ENCODE data around the gene PTPRJ.

Gene PTPRJ

DNA sequence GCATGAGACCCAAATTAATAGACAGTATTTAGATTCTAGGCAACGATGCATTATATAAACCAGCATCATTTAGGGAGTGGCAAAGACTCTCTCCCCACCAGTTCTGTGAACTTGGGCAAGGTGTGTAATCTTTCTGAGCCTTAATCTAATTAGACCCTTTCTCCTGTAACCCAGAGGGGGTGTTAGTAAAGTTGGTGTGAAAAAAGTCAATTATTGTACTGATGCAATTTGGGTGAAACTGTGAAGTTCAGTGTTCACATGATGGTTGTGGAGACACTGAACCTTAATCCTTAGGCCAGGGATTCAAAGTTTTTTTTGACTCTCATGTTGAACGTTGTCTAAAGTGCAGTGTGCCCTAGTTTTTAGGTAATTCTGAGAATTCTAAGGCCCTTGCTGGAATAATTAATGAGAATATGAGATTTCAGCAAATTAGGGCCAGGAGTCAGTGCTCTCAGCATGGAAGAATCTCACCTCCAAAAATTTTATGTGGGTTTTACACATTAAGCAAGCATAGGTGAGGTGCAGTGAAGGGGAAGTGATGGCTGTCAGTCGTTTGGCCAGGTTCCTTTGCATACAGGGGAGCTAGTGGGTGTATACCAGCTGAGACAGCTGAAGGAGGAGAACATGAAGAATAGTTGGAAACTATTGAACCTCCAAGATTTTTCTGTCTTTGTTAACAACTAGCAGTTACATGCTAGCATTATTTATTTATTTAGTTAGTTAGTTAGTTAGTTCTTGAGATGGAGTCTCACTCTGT lies 94.2 kb downstream of the PTPRJ start:
- no peak for DNase-seq

DNA sequence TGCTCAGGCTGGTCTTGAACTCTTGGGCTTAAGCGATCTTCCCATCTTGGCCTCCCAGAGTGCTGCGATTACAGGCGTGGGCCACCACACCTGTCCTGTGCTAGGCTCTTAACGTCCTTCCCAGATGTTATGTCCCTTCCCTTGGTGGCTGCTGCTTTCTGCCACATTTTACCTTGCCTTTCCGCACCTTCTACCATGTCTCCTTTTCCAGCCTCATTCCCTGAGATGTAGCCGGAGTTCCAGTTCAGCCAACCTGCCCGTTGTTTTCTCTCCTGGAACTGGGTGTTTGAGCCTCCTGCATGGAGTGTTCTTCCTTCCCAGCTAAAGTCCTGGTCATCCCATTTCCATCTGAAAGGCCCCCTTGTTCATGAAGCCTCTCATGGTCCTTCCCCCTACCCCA lies 95.3 kb downstream of the PTPRJ start:
- DNase-seq: no peak

DNA sequence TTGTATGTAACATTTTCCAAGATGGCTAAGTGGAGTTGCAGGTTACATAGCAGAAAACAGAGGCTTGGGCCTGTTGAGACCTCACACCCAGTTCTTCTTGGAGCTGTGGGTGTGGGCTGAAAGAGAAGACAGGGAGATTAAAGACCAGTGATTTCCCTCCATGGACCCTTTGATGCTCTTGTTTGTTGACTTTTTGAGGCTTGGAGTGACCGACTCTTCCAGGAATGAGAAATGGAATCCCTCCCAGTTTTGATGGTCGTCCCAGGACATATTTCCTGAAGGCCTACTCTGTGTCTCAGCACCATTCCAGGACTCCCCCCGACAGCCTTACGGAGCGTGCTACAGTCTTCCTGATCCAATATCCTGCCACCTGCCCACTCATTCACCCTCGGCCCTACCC lies 96.9 kb downstream of the PTPRJ start:
- no peak for DNase-seq

DNA sequence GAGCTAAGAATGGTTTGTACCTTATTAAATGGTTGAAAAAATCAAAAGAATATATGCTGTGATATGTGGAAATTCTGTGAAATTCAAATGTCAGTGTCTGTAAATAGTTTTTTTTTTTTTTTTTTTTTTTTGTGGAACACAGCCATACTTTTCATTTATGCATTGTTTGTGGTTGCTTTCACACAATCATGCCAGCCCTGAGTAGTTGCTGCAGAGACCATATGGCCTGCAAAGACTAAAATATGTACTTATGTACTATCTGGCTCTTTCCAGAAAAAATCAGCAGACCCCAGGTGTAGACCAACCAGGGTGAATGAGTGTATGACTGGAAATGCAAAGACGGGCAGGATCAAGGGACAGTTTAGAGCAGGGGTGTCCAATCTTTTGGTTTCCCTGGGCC lies 98.3 kb downstream of the PTPRJ start:
- no peak for DNase-seq

DNA sequence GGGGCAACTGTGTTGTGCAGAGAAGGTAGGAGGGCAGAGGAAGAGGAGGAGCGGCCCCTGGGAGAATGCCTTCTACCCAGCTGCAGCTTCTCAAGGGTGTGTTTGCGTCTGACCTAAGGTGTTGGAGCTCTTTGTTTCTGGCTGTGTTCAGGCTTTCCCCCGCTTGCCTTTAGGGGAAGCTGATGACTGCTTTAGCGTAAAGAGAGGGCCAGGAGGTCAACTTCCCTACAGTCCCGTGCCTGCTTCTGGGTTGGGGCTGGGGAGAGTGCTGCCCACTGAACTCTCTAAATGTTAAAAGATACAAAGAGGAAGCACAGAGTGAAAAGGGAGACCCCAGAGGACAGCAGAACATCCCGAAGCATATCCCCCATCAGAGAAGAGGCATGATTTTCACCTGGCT lies 99.2 kb downstream of the PTPRJ start:
- DNase-seq: no peak

DNA sequence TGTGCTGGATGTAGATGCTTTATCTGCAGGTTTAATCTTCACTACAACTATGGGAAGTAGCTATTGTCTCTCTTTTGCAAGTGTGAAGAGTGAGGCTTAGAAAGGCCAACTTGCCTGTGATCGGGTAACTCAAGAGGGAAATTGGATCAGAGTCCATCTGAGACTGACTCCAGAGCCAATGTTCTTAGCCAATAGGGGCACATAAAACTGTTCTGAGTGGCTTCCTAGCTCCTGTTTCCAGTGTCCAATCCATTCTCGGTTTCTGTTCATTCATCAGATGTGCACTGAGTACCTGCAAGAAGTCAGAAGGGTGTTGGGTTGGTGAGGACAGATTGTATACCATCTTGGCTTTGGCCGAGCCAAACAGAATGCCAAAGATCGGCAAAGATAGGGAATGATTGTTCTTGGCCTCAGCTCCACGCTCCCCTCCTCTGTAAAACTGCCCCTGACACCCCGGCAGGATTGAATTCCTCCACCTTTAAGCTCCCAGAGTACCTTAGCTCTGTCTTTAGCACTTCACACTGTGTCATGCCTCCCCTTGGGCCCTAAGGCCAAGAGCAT lies 100.0 kb downstream of the PTPRJ start:
- DNase-seq: no peak

DNA sequence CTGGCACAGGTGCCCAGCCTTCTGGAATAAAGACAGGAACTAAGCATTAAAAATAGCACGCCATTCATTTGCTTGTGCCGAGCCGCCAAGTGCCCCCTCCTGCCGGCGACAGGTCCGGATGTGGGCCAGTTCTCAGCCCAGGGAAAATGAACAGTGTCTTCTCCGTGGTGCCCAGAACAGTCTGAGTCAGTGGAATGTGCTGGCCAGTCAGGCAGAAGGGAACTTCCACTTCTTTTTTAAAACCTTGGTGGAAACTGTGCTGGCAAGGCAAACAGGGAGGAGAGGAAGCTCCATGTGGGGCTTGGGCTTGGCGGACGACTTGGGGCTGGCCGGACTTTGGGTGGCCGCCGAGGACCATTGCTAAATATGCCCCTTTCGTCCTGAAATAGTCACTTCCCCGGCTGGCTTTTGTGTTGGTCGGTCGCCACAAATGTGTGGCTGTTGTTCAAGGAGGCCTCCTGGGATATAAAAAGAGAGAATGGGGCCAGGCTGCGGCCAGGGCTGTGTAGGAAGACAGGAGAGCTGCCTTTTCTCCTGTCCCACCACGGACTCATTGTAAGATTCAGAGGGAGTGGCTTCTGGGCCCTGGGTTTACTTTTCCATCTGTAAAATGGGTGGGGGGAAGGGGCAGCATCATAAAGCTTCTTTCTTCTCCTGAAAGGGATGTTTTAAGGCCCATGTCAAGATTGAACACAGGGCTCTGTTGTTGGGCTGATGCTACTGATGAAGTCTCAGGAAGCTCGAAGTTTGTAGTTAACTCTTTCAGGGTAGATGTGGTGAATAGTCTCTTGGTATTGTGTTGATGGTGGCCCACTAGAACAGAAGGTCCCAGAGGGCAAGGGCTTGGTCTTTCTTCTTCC lies 101.0 kb downstream of the PTPRJ start:
- peak; percentile 78 for DNase-seq

DNA sequence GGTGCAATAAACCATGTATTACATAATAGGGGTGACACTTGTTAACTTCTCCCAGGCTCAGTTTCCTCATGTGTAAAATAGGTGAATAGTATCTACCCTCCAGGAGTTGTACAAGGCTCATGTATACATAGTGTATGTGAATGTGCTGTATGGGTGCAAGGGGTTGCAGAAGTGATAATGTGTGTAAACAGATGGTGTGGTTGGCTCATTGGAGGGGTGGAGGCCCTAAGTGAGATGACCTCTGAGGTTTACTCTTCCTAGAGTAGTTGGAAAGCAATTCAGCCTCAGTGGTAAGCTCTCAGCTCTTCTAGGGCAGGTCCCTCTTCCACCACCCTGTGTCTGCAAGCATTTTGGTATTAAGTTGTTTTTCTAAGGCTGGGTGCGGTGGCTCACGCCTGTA lies 102.4 kb downstream of the PTPRJ start:
- DNase-seq: no peak

DNA sequence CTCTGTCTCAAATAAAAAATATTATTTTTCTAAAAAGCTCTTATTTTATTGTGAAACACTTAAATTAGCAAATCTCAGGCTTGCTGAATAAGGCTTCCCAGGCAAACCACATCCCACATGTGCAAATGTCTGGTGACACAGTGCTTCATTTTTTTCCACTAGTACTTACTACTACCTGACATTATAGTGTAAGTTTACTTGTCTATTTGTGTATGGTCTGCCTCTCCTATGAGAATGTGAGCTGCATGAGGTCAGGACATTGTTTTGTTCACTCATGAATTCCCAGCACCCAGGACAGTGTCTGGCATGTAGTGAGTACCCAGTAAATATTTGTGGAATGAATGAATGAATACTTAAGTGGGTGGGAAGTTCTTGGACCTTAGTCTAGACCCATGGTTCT lies 103.1 kb downstream of the PTPRJ start:
- DNase-seq: no peak

DNA sequence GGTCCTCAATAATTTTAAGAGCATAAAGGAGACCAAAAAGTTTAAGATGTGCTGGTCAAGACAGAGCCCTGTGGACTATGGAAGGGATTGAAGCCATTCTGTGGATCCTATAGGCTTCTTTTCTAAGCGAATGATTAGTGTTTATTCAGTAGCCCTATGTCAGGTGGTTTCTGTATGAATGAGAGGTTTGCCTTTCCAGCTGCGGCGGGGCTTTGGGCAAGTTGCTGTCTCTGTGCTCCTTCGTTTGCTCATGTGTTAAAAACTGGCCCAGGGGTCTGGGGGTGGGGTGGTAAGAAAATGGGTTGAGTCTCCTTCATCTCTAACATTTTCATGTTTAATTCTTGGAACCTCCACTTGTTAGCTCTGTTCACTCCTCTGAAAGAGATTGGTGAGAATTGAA lies 105.3 kb downstream of the PTPRJ start:
- no peak for DNase-seq

DNA sequence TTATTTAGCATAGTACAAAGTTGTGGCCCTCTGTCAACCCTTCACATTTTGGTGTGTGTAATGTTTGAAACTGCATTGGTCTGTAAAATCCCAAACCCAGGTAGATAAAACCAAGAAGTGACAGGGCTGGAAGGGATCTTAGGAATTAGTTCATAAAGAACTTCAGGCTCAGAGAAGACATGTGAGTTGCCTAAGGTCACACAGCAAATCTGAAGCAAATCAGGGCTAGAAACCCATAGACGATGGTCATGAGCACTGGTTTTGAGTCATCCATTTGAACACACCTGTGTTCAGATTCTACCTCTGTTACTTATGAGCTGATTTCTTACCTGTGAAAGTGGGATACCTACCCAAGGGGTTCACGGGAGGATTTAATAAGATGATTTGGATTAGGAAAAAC lies 107.1 kb downstream of the PTPRJ start:
- DNase-seq: no peak

DNA sequence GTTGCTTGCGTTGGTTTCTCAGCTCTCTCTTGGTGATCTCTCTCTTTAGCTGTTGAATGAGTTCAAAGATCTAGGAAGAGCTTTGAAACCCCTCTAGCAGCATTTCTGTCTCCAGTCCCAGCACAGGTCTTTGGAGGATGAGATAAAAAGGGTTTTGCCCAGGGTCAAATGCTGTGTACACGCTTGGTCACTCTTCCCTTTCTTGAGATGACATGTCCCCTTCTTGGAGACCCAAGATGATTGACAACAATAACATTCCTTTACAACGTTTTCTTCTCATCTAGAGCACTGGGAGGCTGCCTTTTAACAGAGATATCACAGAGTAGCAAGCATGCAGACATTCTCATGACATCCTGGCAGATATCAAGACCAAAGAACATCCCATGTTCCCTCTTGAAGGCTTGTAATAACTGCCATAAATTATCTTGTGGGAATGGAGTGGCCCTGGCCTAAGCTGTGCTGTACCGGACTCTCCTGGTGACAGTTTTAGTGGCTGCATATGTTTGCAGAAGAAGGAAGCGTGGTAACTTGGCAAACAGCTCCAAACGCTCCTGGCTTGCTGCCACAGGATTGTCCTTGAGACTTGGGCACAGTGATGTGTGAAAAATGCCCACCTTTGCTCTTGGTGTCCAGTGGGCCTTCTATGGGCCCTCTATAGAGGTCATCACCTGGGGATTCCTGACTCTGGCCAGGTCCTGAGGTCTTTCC lies 107.8 kb downstream of the PTPRJ start:
- no peak for DNase-seq

DNA sequence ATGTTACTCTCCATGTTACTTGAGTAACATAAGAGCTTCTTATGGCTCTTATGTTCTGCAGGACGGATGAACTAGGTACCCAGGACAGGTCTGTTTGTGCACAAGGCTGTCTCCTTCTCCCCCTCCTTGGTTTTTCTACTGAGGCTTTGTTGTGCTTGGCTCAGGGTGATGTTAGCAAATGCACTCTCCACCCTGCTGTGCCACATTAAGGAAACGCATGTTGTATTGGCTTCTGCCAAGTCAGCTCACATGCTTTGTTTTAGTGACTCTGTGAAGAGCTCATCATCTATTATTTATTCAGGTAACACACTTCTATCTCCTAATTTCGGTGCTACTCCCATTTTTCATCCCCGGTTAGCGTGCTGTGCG lies 108.3 kb downstream of the PTPRJ start:
- DNase-seq: no peak

DNA sequence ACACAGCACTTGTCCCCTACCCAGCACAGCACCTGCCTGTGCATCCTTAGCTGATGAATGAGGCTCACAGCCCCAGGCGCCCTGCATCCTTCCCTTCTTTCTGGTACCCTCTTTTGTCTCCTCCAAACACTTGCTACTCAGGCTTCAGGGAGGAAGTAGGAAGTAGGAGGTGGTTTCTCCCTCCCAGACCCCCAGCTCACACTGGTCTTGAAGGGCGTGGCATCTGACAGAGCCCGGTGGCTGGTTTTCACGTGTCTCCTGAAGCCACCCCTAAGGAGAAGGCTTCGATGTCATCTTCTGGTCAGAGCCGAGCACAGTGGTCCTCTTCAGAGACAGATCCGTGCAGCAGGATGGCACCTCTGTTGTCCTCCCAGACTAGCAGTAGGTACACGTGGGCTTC lies 109.8 kb downstream of the PTPRJ start:
- no peak for DNase-seq

DNA sequence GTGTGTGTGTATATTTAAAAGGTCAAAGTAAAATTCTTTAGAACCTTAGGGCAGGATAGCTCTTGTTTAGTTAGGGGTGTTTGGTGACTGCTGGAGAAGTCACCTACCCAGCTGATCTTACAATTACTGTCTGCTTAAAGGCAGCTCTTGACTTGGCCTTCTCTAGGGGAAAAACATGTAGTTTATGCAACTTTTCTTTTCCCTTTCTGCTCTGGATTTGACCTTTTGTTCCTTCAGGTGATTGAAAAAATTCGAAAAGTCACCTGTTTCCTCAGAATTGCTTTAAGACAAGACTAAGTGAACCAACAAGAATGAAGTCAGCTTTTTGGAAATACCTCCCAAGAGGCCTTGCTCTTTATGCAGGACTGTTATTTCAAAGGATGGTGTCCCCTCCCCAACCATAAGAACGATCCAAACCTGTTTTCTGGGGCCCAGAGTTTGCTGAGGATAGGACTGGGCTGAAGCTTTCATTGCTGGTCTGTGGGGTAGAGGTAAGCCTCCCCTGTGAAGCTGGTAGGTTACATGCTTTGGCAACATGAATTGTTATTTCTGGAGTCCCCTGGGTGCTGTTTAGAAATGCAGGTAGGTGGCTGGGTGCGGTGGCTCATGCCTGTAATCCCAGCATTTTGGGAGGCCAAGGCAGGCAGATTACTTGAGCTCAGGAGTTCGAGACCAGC lies 111.2 kb downstream of the PTPRJ start:
- DNase-seq: no peak

DNA sequence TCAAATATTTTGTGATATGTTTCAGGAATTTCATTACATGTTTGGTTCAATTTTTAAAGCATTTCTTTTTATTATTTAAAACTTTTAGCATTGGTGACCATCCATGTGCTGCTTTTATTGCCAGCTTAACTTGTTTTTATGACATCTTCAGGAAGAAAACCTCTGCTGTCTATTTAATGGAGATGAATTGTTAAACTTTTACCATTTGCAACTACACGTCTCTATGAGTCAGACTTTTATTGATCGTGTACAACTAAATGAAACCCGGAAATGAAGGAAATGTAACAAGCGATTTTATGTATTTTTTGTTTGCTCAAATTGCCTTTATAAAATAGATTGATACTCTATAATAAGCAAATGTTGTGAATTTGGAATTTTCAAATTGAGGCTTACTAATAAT lies 113.0 kb downstream of the PTPRJ start:
- DNase-seq: no peak

DNA sequence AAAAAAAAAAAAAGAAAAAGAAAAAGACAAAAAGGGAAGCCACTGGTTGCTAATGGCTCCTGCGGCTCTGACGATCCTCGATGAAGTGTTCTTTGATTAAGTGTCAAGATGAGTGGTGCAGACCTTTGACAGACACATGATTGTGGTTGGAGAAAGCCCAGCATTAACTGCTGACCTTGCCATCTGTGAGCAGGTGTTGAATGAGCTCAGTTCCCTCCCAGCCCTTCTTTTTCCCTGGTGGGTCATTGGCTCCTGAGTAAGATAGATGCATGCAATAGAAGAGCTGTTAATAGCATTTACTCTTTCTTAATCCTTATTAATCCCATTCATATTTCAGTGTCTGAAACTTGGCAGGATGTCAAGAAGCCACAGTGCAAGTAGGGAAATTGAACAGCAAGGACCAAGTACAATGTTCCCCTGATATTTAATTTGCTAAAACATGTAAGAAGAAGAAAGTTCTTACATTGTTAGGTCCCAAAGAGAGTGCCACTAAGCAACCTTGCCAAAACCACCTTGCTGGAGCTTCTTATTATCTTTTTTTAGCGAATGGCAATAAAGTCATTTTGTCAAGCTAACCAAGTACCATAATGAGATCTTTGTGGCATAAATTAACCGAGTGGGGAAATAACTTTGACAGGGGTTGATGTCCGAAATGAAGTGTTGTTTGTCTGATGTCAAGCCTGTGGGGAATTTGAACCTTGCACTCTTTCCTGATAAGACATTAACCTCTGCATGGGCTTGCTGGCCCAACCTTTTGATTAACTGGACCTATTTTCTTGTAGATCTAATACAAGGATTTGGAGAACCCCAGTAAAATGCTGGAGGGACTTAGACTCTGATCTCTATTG lies 113.7 kb downstream of the PTPRJ start:
- no peak for DNase-seq

DNA sequence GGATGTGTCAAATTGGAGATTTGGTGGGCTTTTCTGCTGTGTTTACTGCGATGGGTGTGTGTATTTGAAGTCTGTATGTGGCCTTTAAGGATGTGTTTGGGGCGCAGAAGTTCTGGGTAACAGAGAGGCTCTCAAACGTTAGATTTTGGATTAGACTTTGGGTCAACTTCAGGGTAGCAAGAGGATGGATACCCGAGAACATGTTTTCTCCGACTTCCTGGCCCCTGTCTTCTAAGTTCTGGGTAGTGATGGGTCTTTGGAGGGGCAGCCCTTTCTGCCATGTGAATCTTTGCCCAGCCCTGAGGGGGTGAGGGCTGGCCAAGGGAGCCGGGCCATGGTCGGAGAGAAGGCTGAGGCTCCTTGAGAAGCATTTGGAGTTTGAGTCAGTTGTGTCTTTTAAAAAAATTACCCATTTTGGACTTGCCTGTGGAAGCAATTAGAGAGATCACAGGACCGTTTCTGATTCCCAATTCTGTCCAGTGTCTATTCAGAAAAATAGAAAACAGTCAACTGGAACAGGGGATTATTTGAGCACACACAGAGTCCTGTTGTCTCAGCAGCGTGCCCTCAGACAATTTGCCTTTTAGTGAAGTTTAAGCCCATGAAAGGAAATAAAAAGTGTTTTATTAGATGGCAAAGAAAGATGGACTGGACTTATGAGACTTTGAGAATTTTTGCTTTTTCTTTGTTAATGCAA lies 114.4 kb downstream of the PTPRJ start:
- no peak for DNase-seq

DNA sequence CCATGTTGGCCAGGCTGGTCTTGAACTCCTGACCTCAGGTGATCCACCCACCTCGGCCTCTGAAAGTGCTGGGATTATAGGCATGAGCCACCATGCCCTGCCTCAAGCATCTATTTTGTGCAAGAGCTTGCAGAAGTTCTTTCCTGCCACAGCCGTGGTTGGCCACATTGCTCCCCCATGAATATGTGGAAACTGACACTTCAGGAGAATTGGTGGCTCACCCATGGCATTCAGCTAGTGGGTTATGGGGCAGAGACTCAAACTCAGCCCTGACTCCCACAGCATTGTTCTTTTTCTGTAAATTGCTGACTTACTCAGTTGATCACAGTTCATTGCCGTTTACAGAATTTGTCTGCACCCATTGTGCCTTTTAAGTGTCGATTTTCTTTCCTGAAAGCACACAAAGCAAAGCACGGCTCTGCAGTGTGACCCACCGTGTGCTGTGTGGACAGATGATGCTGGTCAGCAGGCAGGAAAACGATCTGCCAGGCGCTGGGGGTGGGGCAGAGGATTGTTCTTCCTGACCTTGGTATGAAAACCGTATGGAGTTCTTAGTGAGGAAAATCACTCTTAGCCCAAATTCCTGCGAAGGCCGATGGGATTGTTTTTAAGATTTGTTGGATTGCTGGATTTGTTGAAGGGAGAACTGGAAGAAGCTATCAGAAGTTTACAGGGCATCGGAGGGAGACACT lies 115.6 kb downstream of the PTPRJ start:
- no peak for DNase-seq
